ENCODE results near the gene STOM.

Gene STOM

GRCh38 chr9:121302341-121302740, 67.7 kb downstream of the STOM start (continued):
- TF ChIP-seq ZNF645 (tag by site-specific recombination; IDR thresholded peaks at IDR 0.05) (no peak), ZNF132 (tag by site-specific recombination; IDR thresholded peaks at IDR 0.05; ENCODE audit: borderline replicate concordance) (no peak), ZFHX2 (tag by site-specific recombination; conservative IDR thresholded peaks at IDR 0.05) (no peak), ZNF529 (tag by site-specific recombination; IDR thresholded peaks at IDR 0.05; ENCODE audit: insufficient replicate concordance) (no peak), ZSCAN5A (tag by site-specific recombination; IDR thresholded peaks at IDR 0.05) (no peak), ZNF354C (tag by site-specific recombination; IDR thresholded peaks at IDR 0.05; ENCODE audit: borderline replicate concordance, low read depth) (no peak), ZNF10 (tag by site-specific recombination; IDR thresholded peaks at IDR 0.05) (no peak)

GRCh38 chr9:121301881-121302286, 68.2 kb downstream of the STOM start:
- H3K27ac ChIP-seq (ENCODE audit: extremely low read depth, low read depth, low read length) = no peak overlapping the region
- CTCF ChIA-PET = interaction anchor here (0.6 to 2.0 kb wide), 5 partner anchors 8 to 49 kb away, joined by 3 to 5 read pairs (median 3); no protein-coding TSS in a partner anchor

More at GRCh38 chr9:121301881-121302286, 68.2 kb downstream of the STOM start:
- peaks cover 0 to 25% of the 10 kb centered on the region in 2 experiments; a peak in 1 of 3 replicates for H3K36me3 ChIP-seq (ENCODE audit: control insufficient read depth in 2 of 2, insufficient read depth in 1 of 2, low read length in 2 of 2)
- H3K4me3 ChIP-seq (ENCODE audit: low read depth, low read length) = no peak overlapping the region
- POLR2A ChIA-PET = no interaction called here
- TF ChIP-seq ZBTB7A (tag by site-specific recombination; IDR thresholded peaks at IDR 0.05; ENCODE audit: low read depth) (no peak), ZNF768 (tag by site-specific recombination; IDR thresholded peaks at IDR 0.05) (no peak), PATZ1 (tag by site-specific recombination; IDR thresholded peaks at IDR 0.05) (no peak), ZBTB6 (tag by site-specific recombination; IDR thresholded peaks at IDR 0.05) (no peak), ZNF473 (tag by site-specific recombination; IDR thresholded peaks at IDR 0.05) (no peak), ZNF280C (tag by site-specific recombination; IDR thresholded peaks at IDR 0.05) (no peak), ZNF544 (tag by site-specific recombination; IDR thresholded peaks at IDR 0.05) (no peak)
- H3K9me3 ChIP-seq (ENCODE audit: control insufficient read depth, insufficient read depth, low read depth, low read length) = no peaks in the 10 kb centered on the region
- H3K4me1 ChIP-seq (ENCODE audit: control insufficient read depth, insufficient read depth, low read length) = 0 out of 2 replicates have a peak, but pooled peaks cover 2% of the 10 kb centered on the region
